Mesenchymal stem cell (in vitro differentiated cells and primary cell): Measurements from ENCODE around the gene P2RY6. TPM values are rescaled to one million over a fixed set of nuclear protein-coding genes. Genes with fewer than 3 reads are reported as not detected.

Experiments
- DNase-seq: peaks from one replicate; pipeline ENCODE4 v3.0.0-alpha.2; 2013
- H2AFZ ChIP-seq: one replicate; pipeline ENCODE4 v1.6.1; 2013; ENCODE audit warnings: low read depth, mild to moderate bottlenecking, control low read depth, inconsistent platforms, low read length, moderate library complexity
- H2AK5ac ChIP-seq: 2 replicates; pipeline ENCODE4 v1.6.1; 2013; ENCODE audit warnings: low read length, moderate library complexity, mild to moderate bottlenecking, inconsistent platforms; ENCODE audit not compliant: severe bottlenecking
- H2BK120ac ChIP-seq: one replicate; pipeline ENCODE4 v1.6.1; 2013; ENCODE audit warnings: low read depth, mild to moderate bottlenecking, inconsistent platforms, low read length, moderate library complexity
- H2BK12ac ChIP-seq, 2 experiments: one replicate each; pipeline ENCODE4 v1.6.1; 2013; ENCODE audit warnings: inconsistent platforms in 2 of 2, low read length in 2 of 2, mild to moderate bottlenecking in 2 of 2, moderate library complexity in 2 of 2, control low read depth in 1 of 2
- H2BK15ac ChIP-seq: one replicate; pipeline ENCODE4 v1.6.1; 2013; ENCODE audit warnings: mild to moderate bottlenecking, low read depth, inconsistent platforms; ENCODE audit not compliant: poor library complexity, severe bottlenecking
- H2BK5ac ChIP-seq: 2 replicates; pipeline ENCODE4 v1.6.1; 2013; ENCODE audit warnings: low read depth, mild to moderate bottlenecking, low read length, control low read depth, inconsistent platforms; ENCODE audit not compliant: poor library complexity, severe bottlenecking
- H3K14ac ChIP-seq, 2 experiments: one replicate each; pipeline ENCODE4 v1.6.1; 2013; ENCODE audit warnings: inconsistent platforms in 2 of 2, low read length in 2 of 2, control low read depth in 1 of 2, mild to moderate bottlenecking in 1 of 2, moderate library complexity in 1 of 2
- H3K18ac ChIP-seq, 2 experiments: one replicate each; pipeline ENCODE4 v1.6.1; 2013; ENCODE audit warnings: inconsistent platforms in 2 of 2, low read length in 2 of 2, control low read depth in 1 of 2, low read depth in 1 of 2, mild to moderate bottlenecking in 1 of 2
- H3K23ac ChIP-seq, 2 experiments: one replicate each; pipeline ENCODE4 v1.6.1; 2013; ENCODE audit warnings: inconsistent platforms in 2 of 2, low read length in 2 of 2, mild to moderate bottlenecking in 2 of 2, moderate library complexity in 2 of 2, control low read depth in 1 of 2
- H3K27ac ChIP-seq: 2 replicates; pipeline ENCODE4 v1.5.1; 2013; ENCODE audit warnings: mild to moderate bottlenecking, moderate library complexity, low read length, control low read depth, inconsistent platforms; ENCODE audit not compliant: poor library complexity, severe bottlenecking
- H3K27me3 ChIP-seq, 2 experiments: 2 replicates each; pipeline versions ENCODE4 v1.6.1 to v1.7.0; 2013; ENCODE audit warnings: low read length in 2 of 2, mild to moderate bottlenecking in 2 of 2, moderate library complexity in 2 of 2, control low read depth in 1 of 2, inconsistent platforms in 1 of 2; ENCODE audit not compliant: control insufficient read depth in 1 of 2, insufficient read depth in 1 of 2
- H3K36me3 ChIP-seq, 2 experiments: 2 replicates each; pipeline versions ENCODE4 v1.6.1 to v1.7.0; 2013; ENCODE audit warnings: low read length in 2 of 2, control low read depth in 1 of 2, inconsistent platforms in 1 of 2, low read depth in 1 of 2, mild to moderate bottlenecking in 1 of 2; ENCODE audit not compliant: insufficient read depth in 2 of 2, control insufficient read depth in 1 of 2
- H3K4ac ChIP-seq, 2 experiments: one replicate each; pipeline ENCODE4 v1.6.1; 2013; ENCODE audit warnings: inconsistent platforms in 2 of 2, low read length in 2 of 2, mild to moderate bottlenecking in 2 of 2, moderate library complexity in 2 of 2, control low read depth in 1 of 2, low read depth in 1 of 2
- H3K4me1 ChIP-seq: 2 replicates; pipeline ENCODE4 v1.6.1; 2013; ENCODE audit warnings: low read depth, low read length, control low read depth; ENCODE audit not compliant: control insufficient read depth, insufficient read depth
- H3K4me2 ChIP-seq: 2 replicates; pipeline ENCODE4 v1.6.1; 2013; ENCODE audit warnings: low read length, mild to moderate bottlenecking, inconsistent platforms; ENCODE audit not compliant: poor library complexity, severe bottlenecking
- H3K4me3 ChIP-seq, 2 experiments: 2 replicates each; pipeline versions ENCODE4 v1.5.1 to v1.7.0; 2013; ENCODE audit warnings: low read length in 2 of 2, mild to moderate bottlenecking in 2 of 2, control low read depth in 1 of 2, low read depth in 1 of 2; ENCODE audit not compliant: insufficient read depth in 1 of 2
- H3K79me1 ChIP-seq: replicated peaks from 2 replicates; pipeline ENCODE4 v1.6.1; 2013; ENCODE audit warnings: mild to moderate bottlenecking, control low read depth, low read length, inconsistent platforms; ENCODE audit not compliant: poor library complexity, severe bottlenecking
- H3K9ac ChIP-seq: 2 replicates; pipeline ENCODE4 v1.7.0; 2013; ENCODE audit warnings: mild to moderate bottlenecking, low read length, moderate library complexity
- H3K9me3 ChIP-seq: 2 replicates; pipeline ENCODE4 v1.7.0; 2013; ENCODE audit warnings: mild to moderate bottlenecking, low read length; ENCODE audit not compliant: control insufficient read depth
- H4K8ac ChIP-seq: one replicate; pipeline ENCODE4 v1.6.1; 2013; ENCODE audit warnings: inconsistent platforms, mild to moderate bottlenecking, low read length, moderate library complexity
- H4K91ac ChIP-seq: one replicate; pipeline ENCODE4 v1.6.1; 2013; ENCODE audit warnings: mild to moderate bottlenecking, low read length, inconsistent platforms
- WGBS: methylation state at CpG from one replicate; pipeline ENCODE4 v1.1.7; 2013; ENCODE audit warnings: mixed read lengths; 5-methylcytosine and 5-hydroxymethylcytosine counted together
- polyA plus RNA-seq, 2 experiments: library from polyadenylated mRNA; stranded (reverse); fragments of 200-250 nt; gene quantifications; one replicate each; pipeline ENCODE4 v1.2.3, GENCODE V29; 2013

The P2RY6 gene
- 0.35 TPM for polyA plus RNA-seq (2013, experiment 1 of 2)
- polyA plus RNA-seq (2013, experiment 2 of 2), result 0.21 TPM

GRCh38 chr11:73271936-73272679, at the start of gene P2RY6:
TSS of gene P2RY6 (plus strand) at chr11:73272338. CDS start at chr11:73296519, 24,181 bp downstream.
- H4K8ac ChIP-seq, result peak within 1 kb of the TSS; percentile 79
- no peak within 1 kb of the TSS for H3K14ac ChIP-seq
- H2BK5ac ChIP-seq, result no peak within 1 kb of the TSS
- H3K9ac ChIP-seq, result peak within 1 kb of the TSS; percentile 29
- peak within 1 kb of the TSS in 1 of 2 experiments; percentile 71 for H3K4ac ChIP-seq
- no peak within 1 kb of the TSS for H3K27ac ChIP-seq
- 52% methylated on average over 16 of the region's 17 CpGs for WGBS
- no peak within 1 kb of the TSS for H2AFZ ChIP-seq
- no peak within 1 kb of the TSS for H2AK5ac ChIP-seq
- H3K79me1 ChIP-seq, result no peaks in the 10 kb centered on the region
- H4K91ac ChIP-seq, result peak within 1 kb of the TSS; percentile 57
- peak; percentile 81 for DNase-seq
- H3K9me3 ChIP-seq, result no peaks in the 10 kb centered on the region
- peaks cover 8% of the 10 kb centered on the region for H3K4me1 ChIP-seq
- peak within 1 kb of the TSS; percentile 12 for H2BK15ac ChIP-seq
- H3K27me3 ChIP-seq, result peaks cover 0 to 17% of the 10 kb centered on the region in 2 experiments
- H2BK120ac ChIP-seq, result peak within 1 kb of the TSS; percentile 29
- H3K36me3 ChIP-seq, result no peaks in the 10 kb centered on the region
- H3K4me2 ChIP-seq, result no peak within 1 kb of the TSS
- H3K23ac ChIP-seq, result peak within 1 kb of the TSS in 1 of 2 experiments; percentile 5
- H3K4me3 ChIP-seq, result no peak within 1 kb of the TSS
- peak within 1 kb of the TSS; percentile 4 to 40 for H2BK12ac ChIP-seq
- H3K18ac ChIP-seq, result peak within 1 kb of the TSS; percentile 37 to 81

- H3K14ac ChIP-seq, result no peak overlapping the region
- no peak overlapping the region for H2AFZ ChIP-seq
- DNase-seq, result no peak
- no peak overlapping the region for H3K4me2 ChIP-seq
- H3K4ac ChIP-seq, result no peak overlapping the region
- no peak overlapping the region for H3K9ac ChIP-seq
- no peak overlapping the region for H2AK5ac ChIP-seq
- H2BK120ac ChIP-seq, result no peak overlapping the region
- no peak overlapping the region for H2BK5ac ChIP-seq
- H3K36me3 ChIP-seq, result no peaks in the 10 kb centered on the region
- no peaks in the 10 kb centered on the region for H3K79me1 ChIP-seq
- H2BK15ac ChIP-seq, result no peak overlapping the region
- H3K23ac ChIP-seq, result no peak overlapping the region
- H4K91ac ChIP-seq, result no peak overlapping the region
- no peaks in the 10 kb centered on the region for H3K9me3 ChIP-seq
- H3K4me3 ChIP-seq, result no peak overlapping the region
- no peak overlapping the region for H3K27ac ChIP-seq
- H3K4me1 ChIP-seq, result peaks cover under 1% of the 10 kb centered on the region
- no peak overlapping the region for H2BK12ac ChIP-seq
- no peak overlapping the region for H3K18ac ChIP-seq
- no peak overlapping the region for H4K8ac ChIP-seq
- 77% methylated on average over 10 of the region's 10 CpGs for WGBS
- peaks cover 22 to 58% of the 10 kb centered on the region in 2 experiments for H3K27me3 ChIP-seq
These were observed 48.0 kb upstream of the P2RY6 start for GRCh38 chr11:73223998-73224730.

GRCh38 chr11:73225001-73225686, 47.0 kb upstream of the P2RY6 start:
- H3K9me3 ChIP-seq, result no peaks in the 10 kb centered on the region
- WGBS, result 56% methylated on average over 3 of the region's 3 CpGs

More at GRCh38 chr11:73225001-73225686, 47.0 kb upstream of the P2RY6 start:
- Histone ChIP-seq H2BK5ac (no peak overlapping the region), H3K23ac (no peak overlapping the region), H3K18ac (no peak overlapping the region), H2AK5ac (no peak overlapping the region), H3K4ac (no peak overlapping the region), H3K9ac (no peak overlapping the region), H3K4me2 (no peak overlapping the region), H3K36me3 (no peaks in the 10 kb centered on the region), H3K14ac (no peak overlapping the region), H3K27me3 (peaks cover 15 to 49% of the 10 kb centered on the region in 2 experiments), H2BK120ac (no peak overlapping the region), H4K91ac (no peak overlapping the region), H3K4me1 (peaks cover 1% of the 10 kb centered on the region), H2AFZ (no peak overlapping the region), H3K79me1 (no peaks in the 10 kb centered on the region), H4K8ac (no peak overlapping the region), H3K27ac (no peak overlapping the region), H3K4me3 (no peak overlapping the region), H2BK15ac (no peak overlapping the region), H2BK12ac (no peak overlapping the region)
- DNase-seq, result no peak
